ENCODE results near the gene GTF2A1. TPM values are rescaled to one million over a fixed set of nuclear protein-coding genes. Genes with fewer than 3 reads are reported as not detected.

Gene GTF2A1
- total RNA-seq, 1 donor from 2014 or later, result 20.8 TPM

GRCh38 chr14:81176241-81176640, 44.5 kb downstream of the GTF2A1 start:
- Histone ChIP-seq H3K36me3 (peaks cover 11% of the 10 kb centered on the region), H3K4me1 (peaks cover 13% of the 10 kb centered on the region), H3K9me3 (replicated peaks) (no peaks in the 10 kb centered on the region), H3K4me3 (no peak overlapping the region), H3K27ac (replicated peaks) (peak overlapping the region; percentile 22), H3K27me3 (ENCODE audit: low read depth) (no peaks in the 10 kb centered on the region)
- peak; percentile 33 for DNase-seq
- no peak for TF ChIP-seq CTCF (IDR thresholded peaks at IDR 0.05; ENCODE audit: borderline replicate concordance)
- intact Hi-C loops (cut with micrococcal nuclease), result no loop called here

- Histone ChIP-seq H3K27me3 (ENCODE audit: low read depth) (no peaks in the 10 kb centered on the region), H3K36me3 (no peaks in the 10 kb centered on the region), H3K27ac (replicated peaks) (no peak overlapping the region), H3K4me1 (peaks cover 26% of the 10 kb centered on the region), H3K4me3 (no peak overlapping the region), H3K9me3 (replicated peaks) (no peaks in the 10 kb centered on the region)
- TF ChIP-seq CTCF (IDR thresholded peaks at IDR 0.05; ENCODE audit: borderline replicate concordance), result no peak
- DNase-seq, result no peak
- intact Hi-C loops (cut with micrococcal nuclease), result loop anchor here (5.0 kb wide), 1 partner anchor 176 kb away; no protein-coding TSS in a partner anchor
These were observed 47.9 kb downstream of the GTF2A1 start for GRCh38 chr14:81172881-81173280.

GRCh38 chr14:81172353-81172752, 48.4 kb downstream of the GTF2A1 start:
- TF ChIP-seq CTCF (IDR thresholded peaks at IDR 0.05; ENCODE audit: borderline replicate concordance), result no peak
- Histone ChIP-seq H3K27me3 (ENCODE audit: low read depth) (no peaks in the 10 kb centered on the region), H3K36me3 (no peaks in the 10 kb centered on the region), H3K4me3 (no peak overlapping the region), H3K27ac (replicated peaks) (no peak overlapping the region), H3K4me1 (peaks cover 20% of the 10 kb centered on the region), H3K9me3 (replicated peaks) (no peaks in the 10 kb centered on the region)
- no peak for DNase-seq
- intact Hi-C loops (cut with micrococcal nuclease), result loop anchor here (5.0 kb wide), 1 partner anchor 175 kb away; no protein-coding TSS in a partner anchor

- Histone ChIP-seq H3K36me3 (no peaks in the 10 kb centered on the region), H3K9me3 (replicated peaks) (no peaks in the 10 kb centered on the region), H3K27me3 (ENCODE audit: low read depth) (no peaks in the 10 kb centered on the region), H3K4me1 (peaks cover 19% of the 10 kb centered on the region), H3K27ac (replicated peaks) (peak overlapping the region; percentile 97), H3K4me3 (peak overlapping the region; percentile 84)
- DNase-seq, result no peak
- TF ChIP-seq CTCF (IDR thresholded peaks at IDR 0.05; ENCODE audit: borderline replicate concordance), result no peak
- intact Hi-C loops (cut with micrococcal nuclease), result loop anchor here (5.0 kb wide), 1 partner anchor 174 kb away; no protein-coding TSS in a partner anchor
These were observed 49.9 kb downstream of the GTF2A1 start for GRCh38 chr14:81170829-81171195.

- Histone ChIP-seq H3K27me3 (ENCODE audit: low read depth) (no peaks in the 10 kb centered on the region), H3K4me3 (peak overlapping the region; percentile 84), H3K4me1 (peaks cover 19% of the 10 kb centered on the region), H3K36me3 (no peaks in the 10 kb centered on the region), H3K9me3 (replicated peaks) (no peaks in the 10 kb centered on the region), H3K27ac (replicated peaks) (peak overlapping the region; percentile 97)
- TF ChIP-seq CTCF (IDR thresholded peaks at IDR 0.05; ENCODE audit: borderline replicate concordance), result peak; percentile 93
- peak; percentile 95 for DNase-seq
- intact Hi-C loops (cut with micrococcal nuclease), result loop anchor here (5.0 kb wide), 1 partner anchor 173 kb away; no protein-coding TSS in a partner anchor
These were observed 50.5 kb downstream of the GTF2A1 start for GRCh38 chr14:81170104-81170828.
